GM21390 (cell line): ENCODE results near the gene NCF4.

Source experiments
- ATAC-seq: cut with Tn5 transposase; IDR thresholded peaks from one replicate; pipeline ENCODE4 v1.9.1; 2021; ENCODE audit not compliant: unreplicated experiment

NCF4 gene

DNA sequence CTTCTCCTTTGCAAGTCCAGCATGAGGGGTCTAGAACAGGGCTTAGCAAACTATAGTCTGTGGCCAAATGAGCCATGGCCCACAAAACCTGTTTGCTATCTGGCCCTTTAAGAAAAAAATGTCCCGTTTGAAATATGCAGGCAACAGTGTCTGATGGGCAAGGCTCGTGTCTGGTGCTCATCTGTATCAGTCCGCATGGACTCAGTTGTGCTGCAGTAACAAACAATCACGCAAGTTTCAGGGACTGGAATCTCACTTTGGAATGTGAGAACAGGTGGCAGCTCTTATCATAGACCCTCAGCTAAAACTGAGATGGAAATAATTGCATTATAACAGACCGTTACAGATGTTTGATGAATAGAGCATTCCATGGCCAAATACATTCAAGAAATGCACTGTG lies 24.9 kb upstream of the NCF4 start:
- ATAC-seq, result no peak

DNA sequence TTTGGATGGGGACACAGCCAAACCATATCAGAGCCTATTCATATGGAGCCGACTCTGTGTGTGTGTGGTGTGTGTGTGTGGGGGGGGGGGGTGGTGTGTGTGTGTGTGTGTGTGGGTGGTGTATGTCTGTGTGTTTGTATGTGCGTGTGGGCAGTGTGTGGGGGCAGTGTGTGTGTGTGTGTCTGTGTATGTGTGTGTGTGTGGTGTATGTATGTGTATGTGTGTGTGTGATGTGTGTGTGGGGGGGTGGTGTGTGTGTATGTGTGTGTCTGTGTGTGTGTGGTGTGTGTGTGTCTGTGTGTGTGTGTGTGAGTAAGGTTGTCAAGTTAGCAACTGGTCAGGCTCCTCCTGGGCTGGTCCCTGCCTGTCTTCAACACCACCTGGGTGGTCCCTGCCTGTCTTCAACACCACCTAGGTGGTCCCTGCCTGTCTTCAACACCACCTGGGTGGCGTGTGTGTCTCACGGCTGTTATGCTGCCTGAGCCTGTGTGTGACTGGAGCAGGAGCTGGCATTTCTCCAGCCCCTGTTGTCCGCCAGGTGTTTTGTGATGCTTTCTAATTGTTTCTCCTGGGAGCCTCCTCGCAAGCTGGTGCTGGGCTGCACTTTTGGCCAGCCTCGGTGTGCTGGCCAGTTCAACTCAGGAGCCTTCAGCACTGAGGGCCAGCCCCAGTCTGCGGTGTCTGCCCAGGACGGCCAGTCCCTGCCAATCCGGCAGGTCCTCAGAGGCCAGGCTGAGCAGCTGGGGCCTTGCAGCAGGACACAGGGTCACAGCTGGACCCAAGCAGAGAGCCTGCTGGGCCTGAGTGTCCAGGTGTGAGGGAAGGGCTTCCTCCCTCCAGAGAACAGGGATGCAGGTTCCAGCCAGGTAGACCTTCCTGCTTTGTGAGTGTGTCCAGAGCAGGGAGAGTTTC lies 22.4 kb upstream of the NCF4 start:
- no peak for ATAC-seq

DNA sequence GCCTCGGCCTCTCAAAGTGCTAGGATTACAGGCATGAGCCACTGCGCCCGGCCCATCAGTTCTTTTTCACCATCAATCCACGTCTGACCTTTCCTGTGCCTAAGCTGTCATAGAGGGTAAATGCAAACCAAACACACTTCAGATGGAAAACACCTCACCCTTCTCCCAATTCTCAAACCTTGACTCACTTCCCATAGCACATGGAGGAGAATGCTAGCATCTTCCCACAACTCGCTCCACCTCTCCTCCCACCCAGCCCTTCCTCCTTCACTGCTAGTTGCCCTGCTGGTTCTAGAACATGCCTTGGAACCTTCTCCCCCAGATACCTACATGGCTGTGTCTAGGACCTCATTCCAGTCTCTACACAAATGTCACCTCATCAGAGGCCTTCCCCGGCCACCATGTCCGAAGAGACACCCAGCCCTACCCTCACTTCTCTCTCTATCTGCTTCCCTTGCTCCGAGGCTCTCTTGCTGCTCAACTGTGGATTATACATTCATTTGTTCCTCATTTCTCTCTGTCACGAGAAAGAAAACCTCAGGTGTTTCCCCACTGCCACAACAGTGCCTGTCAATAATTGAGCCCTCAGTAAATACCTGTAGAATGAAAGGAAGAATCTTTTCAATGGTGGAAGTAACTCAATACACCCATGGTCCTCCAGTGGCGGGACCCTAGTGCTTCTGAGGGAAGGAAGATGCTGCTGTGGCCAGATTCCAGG lies 21.3 kb upstream of the NCF4 start:
- ATAC-seq, result no peak

DNA sequence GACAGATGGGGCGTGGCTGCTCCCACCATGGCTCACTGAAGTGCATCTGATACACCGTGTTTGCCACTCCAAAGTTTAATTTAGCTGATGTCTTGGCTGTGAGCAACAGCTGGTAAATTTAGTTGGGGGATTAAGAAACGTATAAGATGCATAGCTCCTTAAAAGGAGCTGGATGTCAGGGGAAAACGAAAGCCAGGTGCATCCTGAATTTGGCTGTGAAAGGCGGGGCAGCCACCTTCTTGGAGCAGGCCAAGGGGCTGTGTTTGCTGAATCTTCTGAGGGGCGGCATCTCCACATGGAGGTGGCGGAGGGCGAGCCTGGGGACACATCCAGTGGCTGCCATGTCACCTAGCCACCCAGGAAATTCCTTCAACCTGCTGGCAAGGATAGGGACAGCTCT lies 20.7 kb upstream of the NCF4 start:
- ATAC-seq, result no peak

DNA sequence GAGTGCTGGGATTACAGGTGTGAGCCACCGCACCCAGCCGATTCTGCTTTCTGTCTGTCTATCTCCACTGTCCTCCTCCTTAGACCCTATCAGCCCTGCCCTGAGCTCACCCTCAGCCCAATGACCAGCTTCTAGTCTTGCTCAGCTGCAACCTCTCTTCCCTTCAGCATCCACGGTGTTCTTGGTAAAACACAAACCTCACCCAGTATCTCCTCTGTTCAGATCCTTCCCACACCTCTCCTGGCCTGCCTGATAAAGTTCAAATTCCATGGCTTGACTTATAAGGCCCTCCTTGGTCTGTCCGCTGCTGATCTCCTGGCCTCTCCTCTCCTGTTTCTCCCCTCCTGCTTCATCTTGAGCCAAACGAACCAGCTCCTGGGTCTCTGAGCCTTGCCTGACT lies 14.5 kb upstream of the NCF4 start:
- no peak for ATAC-seq

DNA sequence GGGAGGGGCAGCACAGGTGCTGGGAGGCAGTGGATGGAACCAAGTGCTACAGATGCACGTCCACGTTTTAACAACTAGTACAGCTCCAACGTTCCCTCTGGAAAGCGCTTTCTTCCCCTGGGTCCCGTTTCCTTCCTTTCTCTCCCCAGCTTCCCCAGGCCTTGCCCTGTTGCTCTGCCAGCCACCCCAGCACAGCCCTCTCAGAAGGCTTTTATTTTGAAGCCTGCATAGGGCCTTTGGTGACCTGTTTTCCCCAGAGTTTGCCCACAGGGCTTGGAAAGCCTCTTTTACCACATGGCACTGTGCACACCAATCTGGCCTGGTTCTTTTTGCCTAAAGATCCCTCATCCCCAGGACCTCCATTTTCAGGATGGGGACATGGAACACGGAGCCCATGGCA lies 13.9 kb upstream of the NCF4 start:
- ATAC-seq, result no peak

DNA sequence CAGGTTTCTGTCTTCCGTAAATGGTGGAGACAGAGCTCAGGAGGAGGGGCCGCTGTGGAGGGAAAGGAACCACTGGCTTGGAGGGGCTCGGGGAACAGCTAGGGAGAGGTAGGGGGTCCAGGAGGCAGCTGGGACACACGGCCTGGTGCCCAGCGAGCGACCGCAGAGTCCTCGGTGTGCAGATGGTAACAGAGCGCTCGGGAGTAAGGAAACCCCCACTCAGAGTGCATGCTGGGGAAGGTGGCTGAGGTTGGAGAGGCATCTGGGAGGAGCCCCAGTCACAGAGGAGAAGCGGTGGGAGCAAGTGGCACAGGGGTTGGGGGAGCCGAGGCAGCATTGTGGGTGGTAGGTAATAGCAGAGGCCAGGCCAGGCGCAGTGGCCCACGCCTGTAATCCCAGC lies 10.8 kb upstream of the NCF4 start:
- no peak for ATAC-seq

DNA sequence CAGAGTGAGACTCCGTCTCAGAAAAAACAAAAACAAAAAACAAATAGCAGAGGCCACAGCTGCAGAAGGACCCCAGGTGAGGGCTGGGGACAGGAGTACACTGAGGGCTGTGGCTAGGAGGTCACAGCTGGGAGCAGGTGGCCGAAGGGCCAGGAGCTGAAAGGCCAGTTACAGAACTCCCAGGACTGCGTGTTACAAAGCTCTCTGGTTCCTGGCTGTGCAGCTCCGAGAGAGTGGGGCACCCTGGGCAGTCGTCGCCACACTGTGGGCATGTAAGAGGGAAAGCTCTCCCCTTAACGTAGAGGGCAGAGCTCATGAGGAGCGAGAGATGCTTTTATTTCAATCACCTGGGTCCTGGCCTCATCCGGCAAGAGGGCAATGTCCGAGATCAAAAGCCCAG lies 10.1 kb upstream of the NCF4 start:
- ATAC-seq, result no peak

DNA sequence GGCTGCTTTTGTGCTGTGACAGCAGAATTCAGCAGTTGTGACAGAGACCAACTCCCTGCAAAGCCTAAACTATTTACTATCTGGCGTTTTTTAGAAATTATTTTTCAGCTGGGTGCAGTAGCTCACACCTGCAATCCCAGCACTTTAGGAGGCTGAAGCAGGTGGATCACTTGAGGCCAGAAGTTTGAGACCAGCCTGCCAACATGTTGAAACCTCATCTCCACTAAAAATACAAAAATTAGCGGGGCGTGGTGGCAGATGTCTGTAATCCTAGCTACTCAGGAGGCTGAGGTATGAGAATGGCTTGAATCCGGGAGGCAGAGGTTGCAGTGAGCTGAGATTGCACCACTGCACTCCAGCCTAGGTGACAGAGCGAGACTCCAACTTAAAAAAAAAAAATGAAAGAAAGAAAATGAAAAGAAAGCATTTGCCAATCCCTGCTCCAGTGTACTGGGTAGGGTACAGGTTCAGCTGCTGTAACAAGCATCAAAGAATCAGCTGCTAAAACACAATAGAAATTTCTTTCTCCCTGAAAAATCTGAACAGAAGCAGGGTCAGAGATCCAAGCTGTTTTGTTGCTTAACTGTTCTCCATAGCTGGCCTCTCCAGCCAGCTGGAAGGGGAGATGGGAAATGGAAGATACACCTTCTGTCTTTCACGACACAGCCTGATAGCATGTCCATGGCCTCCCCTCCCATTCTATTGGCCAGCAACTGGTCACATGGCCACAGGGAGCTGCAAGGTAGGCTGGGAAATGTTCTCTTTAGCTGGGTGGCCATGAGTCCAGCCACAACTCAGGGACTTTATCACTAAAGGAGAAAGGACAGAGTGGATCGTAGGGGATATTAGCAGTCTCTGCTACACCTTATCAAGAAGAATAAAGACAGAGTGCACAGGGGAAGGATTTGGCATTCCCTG lies 8.5 kb upstream of the NCF4 start:
- no peak for ATAC-seq

DNA sequence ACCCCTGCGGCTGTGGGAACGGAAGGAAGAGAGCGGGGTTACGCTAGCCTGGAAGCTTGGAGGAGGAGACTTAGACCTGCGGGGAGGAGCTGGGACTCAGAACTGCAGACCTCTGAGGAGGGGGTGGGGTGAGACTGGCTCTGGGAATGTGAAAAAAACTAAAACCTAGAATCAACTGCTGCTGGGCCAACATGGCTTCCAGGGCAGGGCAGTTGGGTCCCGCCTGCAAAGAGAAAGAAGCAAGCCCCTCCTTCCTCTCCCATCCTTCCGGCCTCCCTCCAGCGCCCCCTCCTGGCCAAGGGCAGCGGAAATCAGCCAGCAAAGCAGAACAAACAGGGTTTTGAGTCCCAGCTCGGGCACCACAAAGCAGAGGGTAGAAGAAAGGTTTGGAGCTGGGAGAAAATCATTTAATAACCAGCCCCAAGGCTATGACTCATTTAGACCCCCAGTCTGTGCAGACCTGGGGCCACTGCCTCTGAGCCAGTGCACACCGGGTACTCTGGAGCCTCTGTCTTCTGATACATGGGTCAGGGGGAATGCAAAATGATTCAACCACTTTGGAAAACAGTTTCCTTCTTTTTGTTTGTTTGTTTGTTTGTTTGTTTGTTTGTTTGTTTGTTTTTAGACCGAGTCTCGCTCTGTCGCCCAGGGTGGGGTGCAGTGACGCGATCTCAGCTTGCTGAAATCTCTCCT lies 7.3 kb upstream of the NCF4 start:
- no peak for ATAC-seq

DNA sequence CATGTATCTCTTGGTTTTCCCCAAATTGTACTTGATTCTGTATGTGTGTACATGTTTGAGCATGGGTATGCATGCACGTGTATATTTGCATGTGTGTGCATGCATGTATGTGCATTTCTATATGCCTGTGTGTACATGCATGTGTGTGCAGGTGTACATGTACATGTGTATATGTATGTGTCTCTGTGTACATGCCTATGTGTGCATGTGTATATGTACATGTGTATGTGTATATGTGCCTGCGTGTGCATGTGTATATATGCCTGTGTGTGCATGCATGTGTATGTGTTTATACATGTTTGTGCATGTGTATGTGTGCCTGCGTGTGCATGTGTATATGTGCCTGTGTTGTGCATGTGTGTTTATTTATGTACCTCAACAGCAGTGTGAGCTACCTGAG lies 5.3 kb upstream of the NCF4 start:
- ATAC-seq, result no peak

DNA sequence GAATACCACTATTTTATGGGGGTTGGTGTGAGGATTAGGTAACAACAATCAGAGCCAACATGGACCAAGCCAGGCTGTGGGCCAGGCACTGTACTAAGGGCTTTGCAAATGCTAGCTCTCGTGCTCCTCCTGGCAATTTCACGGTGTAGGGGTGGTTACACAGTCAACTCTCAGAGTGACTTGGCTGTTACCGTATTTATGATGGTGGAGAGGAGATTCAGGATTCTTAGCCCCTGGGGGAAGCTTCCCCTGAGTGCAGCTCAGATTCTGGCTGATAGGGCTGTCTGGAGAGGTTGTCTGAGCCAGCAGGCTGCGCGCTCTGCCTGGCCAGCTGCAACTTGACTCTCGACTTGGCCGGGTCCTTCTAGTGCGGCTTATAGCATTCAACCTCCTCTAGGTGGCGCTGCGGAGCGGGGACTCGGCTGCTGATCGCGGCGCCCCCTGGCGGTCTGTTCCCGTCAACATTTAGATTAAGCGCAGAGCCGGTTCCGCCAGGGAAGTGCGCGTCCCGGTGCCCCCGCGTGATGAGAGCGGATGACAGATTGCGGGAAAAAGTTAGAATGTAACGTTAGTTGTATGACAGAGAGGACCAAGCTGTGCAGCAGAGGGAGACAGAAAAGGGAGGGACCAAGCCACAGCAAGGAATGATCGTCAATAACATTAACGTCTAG lies 4.5 kb upstream of the NCF4 start:
- no peak for ATAC-seq

DNA sequence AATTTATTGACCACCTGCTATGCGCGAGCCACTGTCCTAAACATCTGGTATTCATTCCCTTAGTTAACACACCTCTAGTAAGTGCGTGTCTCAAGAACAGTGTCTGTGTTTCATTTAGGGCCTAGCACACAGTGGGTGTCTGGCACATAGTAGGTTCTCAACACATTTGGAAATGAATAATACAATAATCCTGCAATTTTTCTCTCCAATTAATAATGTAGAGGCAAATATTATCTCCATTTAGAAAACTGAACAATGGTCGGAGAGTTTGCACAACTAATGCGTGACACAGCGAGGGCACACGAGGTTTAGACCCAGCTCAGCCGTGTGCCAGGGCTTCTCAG lies 4.0 kb upstream of the NCF4 start:
- ATAC-seq, result no peak

DNA sequence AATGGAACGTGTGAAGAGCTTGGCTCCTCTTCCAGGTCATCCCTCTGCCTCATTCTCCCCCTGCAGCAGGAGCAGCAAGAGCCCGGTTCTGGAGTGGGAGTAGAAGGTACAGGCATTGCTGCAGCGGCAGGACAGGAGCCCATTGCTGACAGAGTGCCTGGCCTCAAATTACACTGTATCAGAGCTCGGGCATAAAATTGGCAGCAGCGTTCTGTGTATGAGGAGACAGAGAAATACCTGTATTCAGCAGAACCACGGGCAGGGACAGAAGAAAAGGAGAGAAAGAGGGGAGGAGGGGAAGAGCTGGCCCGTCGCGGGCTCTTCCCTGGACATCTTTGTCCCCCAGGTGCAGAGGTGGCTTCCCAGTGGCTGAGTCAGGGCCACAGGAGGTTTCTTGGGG lies 2.6 kb upstream of the NCF4 start:
- ATAC-seq, result no peak

DNA sequence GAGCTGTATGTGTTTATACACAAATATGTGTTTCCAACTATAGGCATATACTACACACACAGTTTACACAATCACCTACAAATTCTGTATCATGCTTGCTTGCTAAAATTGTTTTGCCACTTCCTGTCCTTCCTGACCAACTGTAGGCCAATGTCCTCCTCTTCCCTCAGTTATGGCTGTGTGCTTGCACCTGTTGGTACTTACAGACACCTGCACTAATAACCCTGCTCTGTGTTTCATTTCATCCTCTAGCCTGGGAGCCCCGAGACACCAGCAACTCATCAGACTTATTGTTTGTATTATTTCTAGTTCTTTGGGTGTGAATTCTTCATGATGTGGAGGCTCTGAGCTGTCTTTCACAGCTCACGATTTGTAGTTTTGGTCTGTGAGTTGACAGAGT lies 1.8 kb upstream of the NCF4 start:
- no peak for ATAC-seq

DNA sequence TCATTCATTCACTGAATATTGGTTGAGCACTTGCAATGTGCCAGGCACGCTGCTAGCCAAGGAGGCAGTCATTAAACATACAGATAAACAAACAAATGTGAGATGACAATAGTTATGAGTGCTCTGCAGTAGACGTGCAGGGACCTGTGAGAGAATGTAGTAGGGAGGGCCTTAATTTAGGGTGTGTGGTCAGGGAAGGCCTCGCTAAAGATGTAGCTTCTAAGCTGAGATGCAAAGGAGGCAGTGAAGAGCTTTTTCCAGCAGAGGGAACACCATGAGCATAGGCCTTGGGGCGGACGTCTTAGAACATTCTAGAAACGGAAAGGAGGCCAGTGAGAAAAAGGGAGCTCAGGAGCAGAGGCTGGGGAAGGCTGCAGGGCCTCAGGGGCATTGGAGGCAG lies 789 bp upstream of the NCF4 start:
- no peak for ATAC-seq

DNA sequence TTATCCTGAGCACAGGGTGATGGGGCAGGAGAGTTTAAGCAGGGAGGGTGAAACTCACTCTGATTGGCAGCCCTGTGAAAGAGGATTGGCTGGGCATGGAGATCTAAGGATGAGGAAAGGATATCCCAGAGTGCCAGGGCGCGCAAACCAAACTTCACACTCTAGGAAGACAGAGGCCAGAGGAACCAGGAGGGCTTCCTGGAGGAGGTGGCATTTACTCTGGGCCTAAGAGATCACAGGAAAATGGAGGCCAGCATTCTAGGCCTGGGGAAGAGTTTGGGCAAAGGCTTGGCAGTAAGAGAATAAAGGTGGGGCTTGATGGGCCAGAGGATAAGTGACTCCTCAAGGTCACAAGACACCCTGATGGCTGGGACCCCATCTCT lies 377 bp upstream of the NCF4 start:
- ATAC-seq, result no peak

DNA sequence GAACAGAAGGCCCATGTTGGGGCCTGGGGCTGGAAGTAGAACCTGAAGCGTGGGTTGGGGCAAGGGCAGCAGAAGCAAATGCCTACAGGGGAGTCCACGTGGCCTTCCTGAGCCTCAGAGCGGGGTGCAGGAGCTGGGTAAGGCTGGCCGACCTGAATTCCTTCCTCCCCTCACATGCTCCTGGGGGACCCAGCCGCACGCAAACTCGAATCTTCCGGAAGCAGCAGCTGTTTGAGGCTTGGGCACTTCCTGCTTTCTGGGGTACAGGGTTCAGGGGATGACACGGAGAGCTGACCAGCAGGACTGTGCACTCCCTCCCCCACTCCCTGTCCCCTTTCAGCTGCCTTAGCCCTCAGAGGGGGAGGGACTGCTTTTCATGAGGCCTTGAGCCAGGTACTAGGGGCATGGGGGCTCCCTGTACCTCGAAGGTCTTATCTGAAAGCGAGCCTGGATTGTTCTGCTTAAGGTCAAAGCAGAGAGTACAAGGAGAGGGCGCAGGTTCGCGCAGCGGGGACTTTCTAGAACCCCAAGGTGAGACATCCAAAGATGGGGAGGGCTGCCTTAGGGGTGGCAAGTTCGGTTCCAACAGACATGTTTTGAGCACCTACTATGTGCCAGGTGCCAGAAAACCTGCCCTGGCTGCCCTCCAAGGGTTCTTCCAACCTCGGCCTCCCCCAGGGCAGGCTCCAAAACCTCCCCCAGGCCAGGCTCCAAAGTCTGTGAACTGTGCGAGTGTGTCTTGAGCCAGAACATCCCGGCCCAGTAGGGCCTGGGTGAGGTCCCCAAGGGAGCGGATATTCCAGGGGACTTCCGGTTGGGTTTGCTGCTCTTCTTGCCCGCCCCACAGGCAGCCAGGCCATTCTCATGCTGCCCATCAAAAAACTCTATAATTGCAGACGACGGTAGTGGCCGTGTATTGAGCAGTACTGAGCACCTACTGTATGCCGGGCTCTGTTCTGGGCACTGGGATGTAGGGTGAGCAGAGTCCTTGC lies 1.7 kb downstream of the NCF4 start:
- ATAC-seq, result no peak

DNA sequence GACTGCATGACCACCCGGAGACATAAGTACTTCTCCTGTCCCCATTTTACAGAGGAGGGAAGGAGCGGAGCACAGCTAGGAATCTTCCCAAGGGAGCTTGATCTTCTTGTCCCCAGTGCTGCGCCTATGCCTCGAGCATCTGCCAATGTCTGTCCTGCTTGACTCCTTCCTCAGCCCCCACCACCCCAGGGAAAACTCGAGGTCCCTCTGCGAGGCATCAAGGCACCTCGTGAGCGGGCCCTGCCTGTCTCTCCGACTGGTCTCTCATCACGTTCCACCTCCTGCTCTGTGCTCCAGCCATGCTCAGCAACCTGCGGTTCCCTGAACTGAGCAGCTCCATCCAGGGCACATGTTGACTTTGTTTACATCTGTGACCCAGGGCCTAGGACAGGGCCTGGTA lies 2.5 kb downstream of the NCF4 start:
- ATAC-seq, result no peak
